Activated B cell treated with CpG ODN at 0.5 μM for 24 hours (primary cell): ENCODE results near the gene MCM10. TPM values are rescaled to one million over a fixed set of nuclear protein-coding genes. Genes with fewer than 3 reads are reported as not detected.
"Not testable (repeated sequence)": the region's sequence is repeated elsewhere in the genome, so short reads cannot be mapped to it uniquely, and the experiment has no call there.

Source experiments
- ATAC-seq: fragments of 200-7000 bp; cut with Tn5 transposase; one replicate; pipeline ENCODE4 v1.10.0; 2021; ENCODE audit warnings: low read depth, mild to moderate bottlenecking, moderate library complexity
- CTCF ChIA-PET: fragments of 350-600 bp; sonication (Branson Sonifier 250); formaldehyde crosslinking; loops from one replicate; lab custom pipeline; 2021; ENCODE audit warnings: antibody characterized with exemption; lab: Charles Lee
- POLR2A ChIA-PET: fragments of 350-600 bp; sonication (Branson Sonifier 250); formaldehyde crosslinking; loops from one replicate; lab custom pipeline; 2021; ENCODE audit warnings: antibody characterized with exemption; lab: Charles Lee
- DNase-seq: peaks from one replicate; pipeline ENCODE4 v3.0.0; 2022
- H3K27ac Mint-ChIP-seq: one replicate; pipeline ENCODE4 v1.8.0; 2020; ENCODE audit warnings: mixed read lengths
- H3K27me3 Mint-ChIP-seq: one replicate; pipeline ENCODE4 v1.8.0; 2021; ENCODE audit warnings: mixed read lengths
- H3K36me3 Mint-ChIP-seq: one replicate; pipeline ENCODE4 v1.8.0; 2021; ENCODE audit warnings: low read depth, mixed read lengths
- H3K4me1 Mint-ChIP-seq: one replicate; pipeline ENCODE4 v1.8.0; 2021; ENCODE audit warnings: mixed read lengths
- H3K4me3 Mint-ChIP-seq: one replicate; pipeline ENCODE4 v1.8.0; 2020; ENCODE audit warnings: mild to moderate bottlenecking, mixed read lengths
- H3K9me3 Mint-ChIP-seq: one replicate; pipeline ENCODE4 v1.8.0; 2020; ENCODE audit warnings: mixed read lengths
- intact Hi-C: fragments of 100-400 bp; cut with micrococcal nuclease; formaldehyde crosslinking; loops from one replicate; pipeline ENCODE4 v1.15.1; 2024
- total RNA-seq: library from RNA; stranded (reverse); gene quantifications from 2 replicates; pipeline ENCODE4 v1.2.3, GENCODE V29; 2022
- TF ChIP-seq, protein P1 (sequence below): fragments of 200-600 bp; IDR thresholded peaks from one replicate; pipeline ENCODE4 v1.8.0; 2022; ENCODE audit warnings: antibody characterized with exemption, mild to moderate bottlenecking

Gene MCM10
- total RNA-seq, 1 donor from 2014 or later: 3.7 TPM

GRCh38 chr10:13231808-13232207 lies 70.5 kb downstream of the MCM10 start:
- DNase-seq: no peak
- Mint-ChIP-seq H3K27ac (no peak overlapping the region), H3K36me3 (no peaks in the 10 kb centered on the region), H3K4me1 (no peaks in the 10 kb centered on the region), H3K27me3 (peaks cover 2% of the 10 kb centered on the region), H3K4me3 (no peak overlapping the region), H3K9me3 (no peaks in the 10 kb centered on the region)
- ATAC-seq: no peak
- ChIA-PET POLR2A (no interaction called here), CTCF (no interaction called here)
- TF ChIP-seq, protein P1, sequence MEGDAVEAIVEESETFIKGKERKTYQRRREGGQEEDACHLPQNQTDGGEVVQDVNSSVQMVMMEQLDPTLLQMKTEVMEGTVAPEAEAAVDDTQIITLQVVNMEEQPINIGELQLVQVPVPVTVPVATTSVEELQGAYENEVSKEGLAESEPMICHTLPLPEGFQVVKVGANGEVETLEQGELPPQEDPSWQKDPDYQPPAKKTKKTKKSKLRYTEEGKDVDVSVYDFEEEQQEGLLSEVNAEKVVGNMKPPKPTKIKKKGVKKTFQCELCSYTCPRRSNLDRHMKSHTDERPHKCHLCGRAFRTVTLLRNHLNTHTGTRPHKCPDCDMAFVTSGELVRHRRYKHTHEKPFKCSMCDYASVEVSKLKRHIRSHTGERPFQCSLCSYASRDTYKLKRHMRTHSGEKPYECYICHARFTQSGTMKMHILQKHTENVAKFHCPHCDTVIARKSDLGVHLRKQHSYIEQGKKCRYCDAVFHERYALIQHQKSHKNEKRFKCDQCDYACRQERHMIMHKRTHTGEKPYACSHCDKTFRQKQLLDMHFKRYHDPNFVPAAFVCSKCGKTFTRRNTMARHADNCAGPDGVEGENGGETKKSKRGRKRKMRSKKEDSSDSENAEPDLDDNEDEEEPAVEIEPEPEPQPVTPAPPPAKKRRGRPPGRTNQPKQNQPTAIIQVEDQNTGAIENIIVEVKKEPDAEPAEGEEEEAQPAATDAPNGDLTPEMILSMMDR: no peak
- intact Hi-C loops: no loop called here

DNA sequence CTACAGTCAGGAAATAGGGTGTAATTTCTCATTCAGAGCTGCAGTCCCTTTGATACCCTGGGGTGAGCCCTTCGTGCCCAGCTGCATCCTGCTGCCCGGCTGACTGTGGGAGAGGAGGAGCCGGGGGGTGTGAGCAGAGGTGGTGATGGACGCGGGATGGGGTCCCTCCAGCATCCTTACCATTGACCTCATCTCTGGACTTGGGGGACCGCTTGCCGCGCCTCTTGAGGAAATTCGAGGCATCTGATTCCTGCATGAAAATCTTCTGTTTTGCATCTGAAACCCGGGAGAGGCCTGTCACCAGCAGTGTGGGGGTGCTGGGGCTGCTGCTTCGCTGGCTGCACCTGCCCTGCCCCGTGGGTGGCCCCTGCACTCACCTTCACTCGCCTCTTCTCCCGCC lies 72.0 kb downstream of the MCM10 start:
- intact Hi-C loops: no loop called here
- H3K4me1 Mint-ChIP-seq: no peaks in the 10 kb centered on the region
- TF ChIP-seq, protein P1: no peak
- ChIA-PET CTCF (no interaction called here), POLR2A (no interaction called here)
- ATAC-seq: no peak
- H3K9me3 Mint-ChIP-seq: no peaks in the 10 kb centered on the region
- no peak for DNase-seq
- H3K27me3 Mint-ChIP-seq: peaks cover 2% of the 10 kb centered on the region
- no peaks in the 10 kb centered on the region for H3K36me3 Mint-ChIP-seq
- H3K27ac Mint-ChIP-seq: no peak overlapping the region
- no peak overlapping the region for H3K4me3 Mint-ChIP-seq

DNA sequence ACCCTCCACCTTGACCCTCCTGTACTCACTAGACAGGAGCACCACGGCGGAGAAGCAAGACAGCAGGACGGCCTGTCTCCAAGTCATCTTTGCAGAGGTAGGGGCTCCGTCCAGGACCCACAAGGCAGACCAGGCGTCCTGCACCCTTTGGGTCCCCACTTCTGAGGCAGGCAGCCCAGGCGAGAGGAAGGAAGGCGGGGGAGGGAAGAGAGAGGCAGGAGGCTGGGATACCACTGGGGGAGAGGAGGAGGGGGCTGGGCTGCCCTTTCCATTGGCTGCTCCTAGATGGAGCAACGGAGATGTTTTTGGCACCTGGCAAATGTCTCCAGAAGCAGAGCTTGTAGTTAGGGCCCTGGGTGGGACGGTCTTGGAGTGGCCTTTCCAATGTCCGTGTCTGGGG lies 72.8 kb downstream of the MCM10 start, which contains the start of gene UCMA:
Gene UCMA, minus strand, starts transcription at position 203 of the 400 bp plus-strand sequence. Its CDS starts 116 bp downstream, at position 87.
- TF ChIP-seq, protein P1: no peak
- POLR2A ChIA-PET: no interaction called here
- Mint-ChIP-seq H3K27me3 (peaks cover 2% of the 10 kb centered on the region), H3K4me1 (no peaks in the 10 kb centered on the region), H3K36me3 (no peaks in the 10 kb centered on the region), H3K4me3 (no peak within 1 kb of the TSS), H3K27ac (no peak within 1 kb of the TSS), H3K9me3 (no peaks in the 10 kb centered on the region)
- CTCF ChIA-PET: no interaction called here
- DNase-seq: no peak
- no peak for ATAC-seq
- intact Hi-C loops: no loop called here

DNA sequence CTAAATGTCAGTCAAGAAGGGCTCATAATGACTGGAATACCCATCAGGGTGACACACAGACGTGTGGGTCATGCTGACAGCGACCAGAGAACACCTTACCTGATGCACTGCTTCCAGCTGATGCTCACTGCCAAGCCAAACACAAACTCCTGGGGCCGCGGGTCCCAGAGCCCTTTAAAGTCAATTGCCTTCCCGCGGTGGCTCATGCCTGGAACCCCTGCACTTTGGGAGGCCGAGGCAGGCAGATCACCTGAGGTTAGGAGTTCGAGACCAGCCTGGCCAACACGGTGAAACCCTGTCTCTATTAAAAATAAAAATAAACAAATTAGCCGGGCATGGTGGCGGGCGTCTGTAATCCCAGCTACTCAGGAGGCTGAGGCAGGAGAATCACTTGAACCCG lies 73.4 kb downstream of the MCM10 start:
- intact Hi-C loops, ATAC-seq, H3K4me3 Mint-ChIP-seq, CTCF ChIA-PET, DNase-seq, H3K9me3 Mint-ChIP-seq, H3K36me3 Mint-ChIP-seq, H3K27me3 Mint-ChIP-seq, H3K4me1 Mint-ChIP-seq, H3K27ac Mint-ChIP-seq, POLR2A ChIA-PET: not testable (repeated sequence)

DNA sequence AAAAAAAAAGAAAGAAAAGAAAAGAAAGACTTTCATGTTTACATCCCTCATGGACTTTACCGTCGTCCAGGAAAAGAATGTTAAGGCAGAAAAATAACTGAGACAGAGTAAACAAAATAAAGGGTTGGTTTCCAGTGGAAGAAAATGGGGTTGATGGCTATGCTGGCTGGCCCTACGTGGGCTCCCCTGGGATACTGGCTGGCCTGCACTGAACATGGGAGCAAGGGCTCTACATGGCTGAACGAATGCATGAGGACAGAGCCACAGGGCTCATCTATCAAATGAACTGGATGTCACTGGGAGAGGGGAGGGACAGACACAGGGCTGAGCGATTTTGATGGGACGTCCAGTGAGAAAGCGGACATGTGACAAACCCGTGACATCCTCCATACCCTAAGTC lies 75.3 kb downstream of the MCM10 start:
- no peak for ATAC-seq

More for the DNA sequence above, 75.3 kb downstream of the MCM10 start:
- CTCF ChIA-PET: no interaction called here
- TF ChIP-seq, protein P1: no peak
- no peaks in the 10 kb centered on the region for H3K36me3 Mint-ChIP-seq
- no peak for DNase-seq
- intact Hi-C loops: no loop called here
- H3K27ac Mint-ChIP-seq: no peak overlapping the region
- POLR2A ChIA-PET: no interaction called here
- no peaks in the 10 kb centered on the region for H3K9me3 Mint-ChIP-seq
- no peak overlapping the region for H3K4me3 Mint-ChIP-seq
- H3K27me3 Mint-ChIP-seq: peaks cover 2% of the 10 kb centered on the region
- no peaks in the 10 kb centered on the region for H3K4me1 Mint-ChIP-seq
